Measurements from ENCODE around the gene CBX3. TPM values are rescaled to one million over a fixed set of nuclear protein-coding genes. Genes with fewer than 3 reads are reported as not detected.
A peak's percentile ranks its signal among the peaks of the same experiment; 100 is the strongest.

Gene CBX3
- total RNA-seq, 1 experiment from 2014 or later = 132 TPM

DNA sequence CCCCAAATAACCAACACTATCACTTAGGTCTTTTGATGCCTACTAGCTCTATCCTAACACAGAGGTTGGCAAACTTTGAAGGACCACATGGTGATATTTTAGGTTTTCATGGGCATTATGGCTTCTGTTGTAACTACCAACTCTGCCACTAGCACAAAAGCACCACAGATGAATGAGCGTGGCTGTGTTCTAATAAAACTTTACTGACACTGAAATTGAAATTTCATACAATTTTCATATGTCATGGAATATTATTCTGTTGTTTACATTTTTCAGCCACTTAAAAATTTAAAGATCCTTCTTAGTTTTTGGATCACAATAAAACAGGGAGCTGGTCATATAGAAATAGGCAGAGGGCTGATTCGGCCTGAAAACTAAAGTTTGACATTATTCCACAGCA lies 26.4 kb downstream of the CBX3 start:
- intact Hi-C loops (cut with micrococcal nuclease) = no loop called here

DNA sequence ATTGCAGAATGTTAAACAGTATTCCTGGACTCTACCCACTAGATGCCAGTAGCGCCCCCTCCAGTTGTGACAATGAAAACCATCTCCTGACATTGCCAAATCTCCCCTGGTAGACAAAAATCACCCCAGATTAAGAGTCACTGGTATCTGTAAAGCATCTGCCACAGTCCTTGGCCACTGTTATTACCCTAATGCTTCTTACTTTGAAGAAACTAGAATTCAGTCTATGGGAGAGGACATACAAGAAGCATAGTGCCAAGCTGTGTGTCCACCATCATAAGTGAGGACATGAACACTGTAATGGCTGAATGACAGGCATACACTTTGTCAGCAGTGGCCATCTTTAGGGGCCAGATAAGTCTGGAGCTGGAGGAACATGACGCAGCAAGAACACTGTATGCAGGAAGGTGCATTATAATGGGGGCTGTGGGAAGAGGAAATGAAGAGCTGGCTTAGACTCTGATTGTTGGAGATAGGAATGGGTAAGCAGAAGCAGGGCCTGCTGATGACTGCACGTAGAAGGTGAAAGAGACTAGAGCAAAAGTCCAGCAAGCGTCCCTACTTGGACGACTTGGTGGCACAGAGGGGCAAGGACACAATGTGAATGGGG lies 32.5 kb downstream of the CBX3 start:
- Histone ChIP-seq H3K9me3 (ENCODE audit: low read length) (no peaks in the 10 kb centered on the region), H3K4me1 (ENCODE audit: insufficient read depth, low read length) (no peaks in the 10 kb centered on the region), H3K9ac (ENCODE audit: low read length) (no peak overlapping the region), H3K4me2 (ENCODE audit: low read length) (no peak overlapping the region), H4K20me1 (ENCODE audit: low read length) (no peaks in the 10 kb centered on the region), H3K9me2 (replicated peaks; ENCODE audit: low read length) (no peaks in the 10 kb centered on the region), H3K27ac (ENCODE audit: low read length) (no peak overlapping the region), H3K27me3 (ENCODE audit: low read length) (0 out of 2 replicates have a peak, but pooled peaks cover 2% of the 10 kb centered on the region), H3F3A (ENCODE audit: low read length, unreplicated experiment) (no peaks in the 10 kb centered on the region), H2AFZ (ENCODE audit: low read length) (no peak overlapping the region), H3K4me3 (ENCODE audit: low read length) (no peak overlapping the region), H3K36me3 (ENCODE audit: low read depth, low read length) (no peaks in the 10 kb centered on the region), H3K79me2 (ENCODE audit: low read length) (no peaks in the 10 kb centered on the region)
- ChIA-PET CTCF (no interaction called here), POLR2A (ENCODE audit: unreplicated experiment) (no interaction called here)
- DNase-seq = no peak
- intact Hi-C loops (cut with micrococcal nuclease) = no loop called here
- TF ChIP-seq EZH2phosphoT487 (IDR thresholded peaks at IDR 0.05; ENCODE audit: borderline replicate concordance, low read length) (no peak), EZH2 (IDR thresholded peaks at IDR 0.05; ENCODE audit: low read length, unreplicated experiment) (no peak)
- TF ChIP-seq, protein P1, sequence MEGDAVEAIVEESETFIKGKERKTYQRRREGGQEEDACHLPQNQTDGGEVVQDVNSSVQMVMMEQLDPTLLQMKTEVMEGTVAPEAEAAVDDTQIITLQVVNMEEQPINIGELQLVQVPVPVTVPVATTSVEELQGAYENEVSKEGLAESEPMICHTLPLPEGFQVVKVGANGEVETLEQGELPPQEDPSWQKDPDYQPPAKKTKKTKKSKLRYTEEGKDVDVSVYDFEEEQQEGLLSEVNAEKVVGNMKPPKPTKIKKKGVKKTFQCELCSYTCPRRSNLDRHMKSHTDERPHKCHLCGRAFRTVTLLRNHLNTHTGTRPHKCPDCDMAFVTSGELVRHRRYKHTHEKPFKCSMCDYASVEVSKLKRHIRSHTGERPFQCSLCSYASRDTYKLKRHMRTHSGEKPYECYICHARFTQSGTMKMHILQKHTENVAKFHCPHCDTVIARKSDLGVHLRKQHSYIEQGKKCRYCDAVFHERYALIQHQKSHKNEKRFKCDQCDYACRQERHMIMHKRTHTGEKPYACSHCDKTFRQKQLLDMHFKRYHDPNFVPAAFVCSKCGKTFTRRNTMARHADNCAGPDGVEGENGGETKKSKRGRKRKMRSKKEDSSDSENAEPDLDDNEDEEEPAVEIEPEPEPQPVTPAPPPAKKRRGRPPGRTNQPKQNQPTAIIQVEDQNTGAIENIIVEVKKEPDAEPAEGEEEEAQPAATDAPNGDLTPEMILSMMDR (conservative IDR thresholded peaks at IDR 0.05; ENCODE audit: low read depth, low read length) = 0 out of 2 replicates have a peak, but pooled peaks have one; percentile 10
- BruUV-seq (replicated peaks) = no TSS peak
- ATAC-seq = no peak

More for the DNA sequence above, 26.4 kb downstream of the CBX3 start:
- Histone ChIP-seq H3K4me1 (ENCODE audit: insufficient read depth, low read length) (no peaks in the 10 kb centered on the region), H3K9me3 (ENCODE audit: low read length) (no peaks in the 10 kb centered on the region), H3K27ac (ENCODE audit: low read length) (no peak overlapping the region), H3K79me2 (ENCODE audit: low read length) (no peaks in the 10 kb centered on the region), H4K20me1 (ENCODE audit: low read length) (no peaks in the 10 kb centered on the region), H3K4me3 (ENCODE audit: low read length) (no peak overlapping the region), H3K36me3 (ENCODE audit: low read depth, low read length) (no peaks in the 10 kb centered on the region), H3K4me2 (ENCODE audit: low read length) (no peak overlapping the region), H3K9me2 (replicated peaks; ENCODE audit: low read length) (no peaks in the 10 kb centered on the region), H3K9ac (ENCODE audit: low read length) (no peak overlapping the region), H3K27me3 (ENCODE audit: low read length) (0 out of 2 replicates have a peak, but pooled peaks cover 2% of the 10 kb centered on the region), H3F3A (ENCODE audit: low read length, unreplicated experiment) (no peaks in the 10 kb centered on the region), H2AFZ (ENCODE audit: low read length) (no peak overlapping the region)
- no peak for DNase-seq
- TF ChIP-seq EZH2phosphoT487 (IDR thresholded peaks at IDR 0.05; ENCODE audit: borderline replicate concordance, low read length) (no peak), EZH2 (IDR thresholded peaks at IDR 0.05; ENCODE audit: low read length, unreplicated experiment) (no peak)
- TF ChIP-seq, protein P1 (conservative IDR thresholded peaks at IDR 0.05; ENCODE audit: low read depth, low read length) = no peak
- ATAC-seq = no peak
- POLR2A ChIA-PET (ENCODE audit: unreplicated experiment) = no interaction called here
- no TSS peak for BruUV-seq (replicated peaks)
- CTCF ChIA-PET = no interaction called here

DNA sequence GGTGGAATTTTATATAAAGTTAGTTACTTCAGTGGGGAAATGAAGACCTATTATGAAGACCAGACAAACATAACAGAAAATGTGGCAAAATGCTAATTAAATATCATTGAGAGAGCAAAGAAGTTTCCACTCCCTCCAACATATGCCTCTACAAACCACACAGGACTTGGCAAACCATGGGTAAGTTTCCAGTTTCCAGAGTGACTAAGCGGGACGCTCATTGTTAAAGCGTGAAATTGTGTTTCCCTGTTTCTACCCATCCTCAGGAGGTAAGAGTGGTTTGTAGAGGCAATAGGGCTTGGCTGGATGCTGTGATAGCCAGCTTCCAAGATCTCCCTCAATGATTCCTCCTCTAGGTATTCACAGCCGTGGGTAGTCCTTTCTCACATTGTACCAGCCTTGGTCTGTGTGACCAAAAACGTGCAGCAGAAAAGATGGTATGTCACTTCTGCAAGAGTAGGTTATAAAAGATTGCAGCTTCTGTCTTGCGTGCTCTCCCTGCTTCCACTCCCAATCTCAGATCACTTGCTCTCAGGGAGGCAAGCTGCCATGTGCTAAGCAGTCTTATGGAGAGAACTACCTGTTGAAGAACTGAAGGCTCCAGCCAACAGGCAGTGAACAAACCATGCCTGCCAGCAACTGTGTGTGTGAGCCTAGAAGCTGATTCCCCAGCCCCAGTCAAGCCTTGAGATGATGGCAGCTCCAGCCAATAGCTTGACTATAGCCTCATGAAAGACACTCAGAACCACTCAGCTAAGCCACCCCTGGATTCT lies 35.7 kb downstream of the CBX3 start:
- Histone ChIP-seq H3F3A (ENCODE audit: low read length, unreplicated experiment) (no peaks in the 10 kb centered on the region), H3K79me2 (ENCODE audit: low read length) (no peaks in the 10 kb centered on the region), H3K4me2 (ENCODE audit: low read length) (no peak overlapping the region), H2AFZ (ENCODE audit: low read length) (no peak overlapping the region), H3K4me1 (ENCODE audit: insufficient read depth, low read length) (no peaks in the 10 kb centered on the region), H3K27me3 (ENCODE audit: low read length) (no peaks in the 10 kb centered on the region), H3K9ac (ENCODE audit: low read length) (no peak overlapping the region), H3K4me3 (ENCODE audit: low read length) (no peak overlapping the region), H4K20me1 (ENCODE audit: low read length) (no peaks in the 10 kb centered on the region), H3K9me3 (ENCODE audit: low read length) (no peaks in the 10 kb centered on the region), H3K9me2 (replicated peaks; ENCODE audit: low read length) (no peaks in the 10 kb centered on the region), H3K36me3 (ENCODE audit: low read depth, low read length) (no peaks in the 10 kb centered on the region), H3K27ac (ENCODE audit: low read length) (no peak overlapping the region)
- peak; percentile 39 for DNase-seq
- CTCF ChIA-PET = no interaction called here
- POLR2A ChIA-PET (ENCODE audit: unreplicated experiment) = no interaction called here
- intact Hi-C loops (cut with micrococcal nuclease) = no loop called here
- ATAC-seq = peak; percentile 75
- no TSS peak for BruUV-seq (replicated peaks)
- no peak for TF ChIP-seq EZH2 (IDR thresholded peaks at IDR 0.05; ENCODE audit: low read length, unreplicated experiment)
- TF ChIP-seq EZH2phosphoT487 (IDR thresholded peaks at IDR 0.05; ENCODE audit: borderline replicate concordance, low read length) = no peak
- TF ChIP-seq, protein P1 (conservative IDR thresholded peaks at IDR 0.05; ENCODE audit: low read depth, low read length) = no peak

All from PC-3 (cell line).